OCI-LY1 (cell line): ENCODE data around the gene PCDHGA1.

Experiments used
- CTCF ChIP-seq: fragments of 200-600 bp; sonication (generic), shearing (Covaris generic); IDR thresholded peaks from 2 replicates; pipeline ENCODE4 v1.5.1; 2017; ENCODE audit warnings: mild to moderate bottlenecking, antibody characterized with exemption, low read length, moderate library complexity, mixed read lengths
- EZH2 ChIP-seq: fragments of 200-600 bp; sonication (generic), shearing (Covaris generic); IDR thresholded peaks from 2 replicates; pipeline ENCODE4 v1.8.0; 2017; ENCODE audit warnings: borderline replicate concordance, mixed run types, mild to moderate bottlenecking, antibody characterized with exemption, low read length, moderate library complexity, mixed read lengths

GRCh38 chr5:141528291-141528984 lies 198.1 kb downstream of the PCDHGA1 start:
- TF ChIP-seq CTCF, result no peak
- no peak for TF ChIP-seq EZH2
